ENCODE results near the gene SLC6A15. TPM values are rescaled to one million over a fixed set of nuclear protein-coding genes. Genes with fewer than 3 reads are reported as not detected.

SLC6A15 gene
- total and polyA plus RNA-seq, 2 of the 8 experiments (the other 6 are each of a cell fraction or from before 2014, with no cell fraction given) = 3.1 to 42.0 TPM

GRCh38 chr12:84813780-84814663 is 98.6 kb downstream of the SLC6A15 start:
- H3K79me2 ChIP-seq (ENCODE audit: control insufficient read depth in 1 of 2, insufficient read depth in 2 of 2, low read length in 2 of 2) = no peaks in the 10 kb centered on the region
- no peak overlapping the region for H3K4me2 ChIP-seq (ENCODE audit: insufficient read depth in 1 of 2, low read depth in 2 of 2, low read length in 2 of 2)
- H3K9me3 ChIP-seq (ENCODE audit: insufficient read depth in 2 of 2, low read depth in 1 of 2, low read length in 1 of 2) = no peaks in the 10 kb centered on the region
- H2BK5ac ChIP-seq (ENCODE audit: low read depth, low read length) = no peak overlapping the region
- H3K79me1 ChIP-seq (ENCODE audit: low read depth, low read length) = no peaks in the 10 kb centered on the region
- H3K23me2 ChIP-seq (ENCODE audit: low read depth, low read length) = no peaks in the 10 kb centered on the region
- no peak overlapping the region for H3K56ac ChIP-seq (replicated peaks; ENCODE audit: insufficient read length, low read depth, low read length)
- 92% methylated on average over 1 of the region's 1 CpG; no CpG with 5 or more reads in 1 of the 2 experiments for WGBS, 2 experiments (ENCODE audit: extremely low coverage in 1 of 2, insufficient coverage in 1 of 2, insufficient read length in 1 of 2, insufficient replicate concordance in 2 of 2, low coverage in 1 of 2, low lambda C conversion rate in 2 of 2, missing lambda C conversion rate in 1 of 2)
- no peak overlapping the region for H4K91ac ChIP-seq (replicated peaks; ENCODE audit: insufficient read length, low read length)
- H3K36me3 ChIP-seq (ENCODE audit: control insufficient read depth in 2 of 4, insufficient read depth in 4 of 4, low read length in 3 of 4) = no peaks in the 10 kb centered on the region
- no peak overlapping the region for H2BK15ac ChIP-seq (ENCODE audit: low read length)
- POLR2A ChIA-PET (ENCODE audit: partially characterized antibody) = no interaction called here
- no peak for TF ChIP-seq TAF1 (IDR thresholded peaks at IDR 0.05; ENCODE audit: low read depth, low read length)
- TF ChIP-seq NANOG (IDR thresholded peaks at IDR 0.05; ENCODE audit: insufficient read depth, low read depth, low read length, poor library complexity, severe bottlenecking) = no peak
- no peak for TF ChIP-seq RFX5 (IDR thresholded peaks at IDR 0.05; ENCODE audit: borderline replicate concordance, low read depth, low read length)
- no peak for TF ChIP-seq BCL11A (IDR thresholded peaks at IDR 0.05; ENCODE audit: low read depth in 2 of 2, low read length in 2 of 2)
- no peak for TF ChIP-seq SRF (IDR thresholded peaks at IDR 0.05; ENCODE audit: low read depth, low read length)
- TF ChIP-seq ZNF274 (IDR thresholded peaks at IDR 0.05; ENCODE audit: borderline replicate concordance, extremely low read depth, low read length) = no peak
- no peak overlapping the region for H3K4me3 ChIP-seq (ENCODE audit: extremely low read depth in 1 of 4, insufficient read depth in 2 of 4, low read depth in 3 of 4, low read length in 4 of 4)
- no peak overlapping the region for H2AFZ ChIP-seq (ENCODE audit: low read length)
- H3K27me3 ChIP-seq (replicated peaks in 1 of 4; ENCODE audit: control insufficient read depth in 3 of 4, extremely low read depth in 1 of 4, insufficient read depth in 3 of 4, low read length in 3 of 4) = no peaks in the 10 kb centered on the region; a peak in 3 of 7 replicates
- no peak overlapping the region for H2BK12ac ChIP-seq (ENCODE audit: low read depth, low read length)
- no peak overlapping the region for H3K9ac ChIP-seq (replicated peaks in 1 of 4; ENCODE audit: extremely low read depth in 1 of 4, low read depth in 3 of 4, low read length in 3 of 4)
- no peak overlapping the region for H3K23ac ChIP-seq (ENCODE audit: insufficient read length)
- H4K20me1 ChIP-seq (replicated peaks in 1 of 2; ENCODE audit: control insufficient read depth in 1 of 2, insufficient read depth in 2 of 2, low read length in 2 of 2) = no peaks in the 10 kb centered on the region
- no peak overlapping the region for H4K8ac ChIP-seq (ENCODE audit: extremely low read depth, insufficient read depth, low read length)
- no peak overlapping the region for H2BK20ac ChIP-seq (ENCODE audit: low read length)
- no peak overlapping the region for H3K27ac ChIP-seq (ENCODE audit: low read depth, low read length)
- FAIRE-seq = no peak
- H3K4ac ChIP-seq (replicated peaks; ENCODE audit: insufficient read length, low read depth, low read length) = no peak overlapping the region
- H2AK5ac ChIP-seq (ENCODE audit: low read depth, low read length) = no peak overlapping the region
- no peak overlapping the region for H4K5ac ChIP-seq (ENCODE audit: insufficient read length, low read depth, low read length)
- DNase-seq (ENCODE audit: low read depth in 1 of 2, low spot score in 2 of 2) = no peak
- no peaks in the 10 kb centered on the region for H3K4me1 ChIP-seq (replicated peaks in 1 of 4; ENCODE audit: control insufficient read depth in 3 of 4, insufficient read depth in 4 of 4, low read length in 3 of 4)
- CTCF ChIA-PET (ENCODE audit: partially characterized antibody) = interaction anchor here (0.7 to 1.2 kb wide), 3 partner anchors 13 to 215 kb away, joined by 3 read pairs; no protein-coding TSS in a partner anchor
- no peak overlapping the region for H3K14ac ChIP-seq (ENCODE audit: insufficient read length)
- H2BK120ac ChIP-seq (replicated peaks; ENCODE audit: low read depth, low read length) = no peak overlapping the region
- H3K18ac ChIP-seq (ENCODE audit: extremely low read depth, low read length) = no peak overlapping the region
